GM19035 (cell line): ENCODE measurements around the gene INCENP.

Experiments
- ATAC-seq: cut with Tn5 transposase; IDR thresholded peaks from one replicate; pipeline ENCODE4 v1.9.1; 2021; ENCODE audit not compliant: unreplicated experiment

Gene INCENP

DNA sequence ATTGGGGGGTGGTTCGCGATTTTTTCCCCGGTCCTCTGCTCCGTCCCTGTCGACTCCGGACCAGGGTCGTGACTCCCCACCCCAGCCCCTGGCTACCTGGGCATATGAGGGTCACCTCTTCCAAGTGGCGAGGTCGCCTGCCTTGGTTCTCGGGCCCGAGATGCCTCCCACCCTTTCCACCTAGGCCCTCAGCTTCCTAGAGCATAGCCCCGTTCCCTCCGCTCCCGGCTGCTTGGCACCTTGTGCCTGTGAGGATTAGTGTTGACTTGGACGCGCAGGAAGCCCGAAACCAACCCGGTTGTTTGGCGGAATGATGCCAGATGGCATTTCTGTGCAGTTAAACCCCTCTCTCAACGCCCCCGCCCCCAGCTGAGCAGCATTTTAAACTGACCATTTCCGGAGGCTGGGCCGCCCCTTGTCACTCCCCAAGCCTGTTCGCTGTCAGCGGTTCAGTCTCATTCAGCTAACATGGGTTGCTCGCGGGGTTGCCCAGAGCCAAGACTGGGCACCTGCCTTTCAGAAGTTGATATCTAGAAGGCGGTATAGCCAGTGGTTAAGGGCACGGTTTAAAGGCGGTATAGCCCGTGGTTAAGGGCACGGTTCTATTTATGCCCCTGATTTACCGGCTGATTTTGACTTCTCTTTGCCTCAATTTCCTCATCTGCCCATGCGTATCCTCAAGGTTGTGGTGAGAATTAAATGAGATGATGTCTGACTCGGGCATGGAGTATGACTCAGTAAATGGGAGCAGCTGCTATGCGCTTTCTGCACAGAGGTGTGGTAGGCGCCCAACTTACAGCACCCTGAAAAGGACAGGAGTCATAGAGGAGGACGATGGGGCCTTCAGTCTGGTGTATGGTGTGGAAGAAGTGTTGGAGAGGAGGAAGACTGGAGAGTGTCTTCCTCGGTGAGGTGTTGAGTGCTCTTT lies 639 bp downstream of the INCENP start:
- peak; percentile 35 for ATAC-seq

DNA sequence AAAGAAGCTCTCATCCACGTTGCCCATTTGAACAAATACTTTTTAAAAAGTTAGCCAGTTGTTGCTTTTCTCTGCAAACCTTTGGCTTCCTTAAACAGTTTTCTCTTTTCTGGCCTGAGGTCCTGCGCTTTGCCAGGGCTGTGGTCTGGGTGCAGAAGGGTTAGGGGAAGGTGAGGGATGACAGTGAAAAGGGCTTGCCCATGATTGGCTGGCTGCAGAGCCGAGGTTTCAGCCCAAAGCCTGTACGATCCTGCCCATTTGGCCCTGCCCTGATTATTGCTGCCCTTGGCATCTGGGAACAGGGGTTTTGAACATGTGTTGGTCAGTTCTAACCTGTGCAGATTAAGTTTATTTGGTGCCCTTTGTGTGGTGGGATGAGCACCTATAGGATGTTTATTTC lies 1.5 kb downstream of the INCENP start:
- no peak for ATAC-seq

DNA sequence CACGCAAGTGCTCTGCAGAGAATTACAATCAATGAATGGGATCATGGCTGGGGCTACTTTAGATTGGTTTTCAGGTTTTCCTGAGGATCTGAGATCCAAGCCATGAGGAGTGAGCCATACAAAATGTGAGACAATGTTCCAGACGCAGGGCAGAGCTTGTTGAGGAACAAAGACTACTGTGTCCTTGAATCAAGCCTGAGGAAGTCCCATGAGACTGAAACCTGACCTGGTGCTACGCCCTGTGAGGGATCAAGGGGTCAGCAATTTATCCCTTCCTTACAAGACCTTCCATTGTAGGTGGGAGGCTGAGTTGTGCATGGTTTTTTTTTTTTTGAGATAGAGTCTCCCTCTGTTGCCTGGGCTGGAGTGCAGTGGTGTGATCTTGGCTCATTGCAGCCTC lies 2.1 kb downstream of the INCENP start:
- no peak for ATAC-seq

DNA sequence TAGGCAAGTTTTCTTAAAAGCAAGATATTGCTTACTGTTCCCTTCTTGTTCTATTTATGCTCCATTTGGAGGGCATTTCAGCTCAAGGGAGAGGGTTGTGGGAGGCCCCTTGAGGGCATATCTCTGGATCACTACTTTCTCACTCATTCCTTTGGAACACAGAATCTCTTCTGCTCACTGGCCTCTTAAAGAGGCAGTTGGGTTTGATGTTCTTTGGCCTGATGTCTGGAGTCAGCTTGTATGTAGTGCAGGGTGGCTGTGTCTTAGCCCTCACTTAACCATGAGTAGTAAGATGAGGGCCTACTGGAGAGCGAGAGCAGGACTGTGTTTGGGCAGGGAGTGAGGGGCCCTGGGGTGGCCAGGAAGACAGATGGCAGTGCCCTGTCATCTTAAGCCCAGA lies 3.6 kb downstream of the INCENP start:
- ATAC-seq, result no peak

DNA sequence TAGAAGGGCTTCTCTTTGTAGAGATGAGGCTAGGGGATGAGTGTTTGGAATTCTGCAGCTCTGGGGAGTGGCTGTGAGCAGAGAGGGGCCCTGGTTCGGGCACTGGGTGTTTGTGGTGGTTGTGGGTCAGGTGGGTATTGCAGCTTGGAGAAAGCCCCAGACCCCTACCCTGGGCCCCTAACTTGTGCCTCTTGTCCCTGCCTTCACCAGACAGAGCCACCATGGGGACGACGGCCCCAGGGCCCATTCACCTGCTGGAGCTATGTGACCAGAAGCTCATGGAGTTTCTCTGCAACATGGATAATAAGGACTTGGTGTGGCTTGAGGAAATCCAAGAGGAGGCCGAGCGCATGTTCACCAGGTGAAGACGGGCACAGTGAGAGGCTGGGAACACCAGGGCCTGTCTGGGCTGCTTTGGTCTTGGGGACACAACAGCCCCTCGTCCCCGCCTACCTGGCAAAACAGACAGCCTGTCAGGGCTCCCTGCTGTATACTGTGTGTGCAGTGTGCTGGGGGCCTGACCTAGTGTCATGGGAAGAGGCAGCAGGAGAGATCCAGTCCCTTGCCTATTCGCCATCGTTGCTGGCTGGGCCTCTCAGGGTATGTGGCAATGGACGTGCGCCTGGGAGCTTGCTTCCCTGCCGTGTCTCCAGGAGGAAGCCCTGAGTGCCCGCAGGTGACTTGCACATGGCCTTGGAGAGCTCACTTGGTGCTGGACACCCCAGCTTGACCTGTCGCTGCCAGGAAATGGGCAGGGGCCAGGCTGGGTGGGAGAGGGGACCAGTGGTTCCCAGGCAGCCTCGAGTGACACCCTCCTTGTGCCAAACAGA lies 4.3 kb downstream of the INCENP start:
- ATAC-seq, result no peak

DNA sequence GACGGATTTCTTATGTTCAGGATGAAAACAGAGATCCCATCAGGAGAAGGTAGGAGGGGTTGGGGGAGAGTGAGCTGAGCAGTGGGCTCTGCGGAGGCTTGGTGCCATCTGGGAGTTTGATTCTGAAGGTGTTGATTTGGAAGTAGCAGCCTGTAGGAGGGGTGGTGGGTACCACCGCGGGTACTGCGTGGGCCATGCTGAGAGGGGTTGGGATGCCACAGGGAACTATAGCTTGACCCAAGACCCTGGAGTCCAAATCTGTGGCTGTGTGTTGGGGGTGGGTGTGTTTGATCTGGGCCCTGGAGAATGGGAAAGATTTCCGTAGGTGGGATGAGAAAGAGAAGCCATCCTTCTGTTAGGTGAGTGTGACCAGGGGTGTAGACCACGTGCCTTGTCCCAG lies 5.0 kb downstream of the INCENP start:
- ATAC-seq, result no peak

DNA sequence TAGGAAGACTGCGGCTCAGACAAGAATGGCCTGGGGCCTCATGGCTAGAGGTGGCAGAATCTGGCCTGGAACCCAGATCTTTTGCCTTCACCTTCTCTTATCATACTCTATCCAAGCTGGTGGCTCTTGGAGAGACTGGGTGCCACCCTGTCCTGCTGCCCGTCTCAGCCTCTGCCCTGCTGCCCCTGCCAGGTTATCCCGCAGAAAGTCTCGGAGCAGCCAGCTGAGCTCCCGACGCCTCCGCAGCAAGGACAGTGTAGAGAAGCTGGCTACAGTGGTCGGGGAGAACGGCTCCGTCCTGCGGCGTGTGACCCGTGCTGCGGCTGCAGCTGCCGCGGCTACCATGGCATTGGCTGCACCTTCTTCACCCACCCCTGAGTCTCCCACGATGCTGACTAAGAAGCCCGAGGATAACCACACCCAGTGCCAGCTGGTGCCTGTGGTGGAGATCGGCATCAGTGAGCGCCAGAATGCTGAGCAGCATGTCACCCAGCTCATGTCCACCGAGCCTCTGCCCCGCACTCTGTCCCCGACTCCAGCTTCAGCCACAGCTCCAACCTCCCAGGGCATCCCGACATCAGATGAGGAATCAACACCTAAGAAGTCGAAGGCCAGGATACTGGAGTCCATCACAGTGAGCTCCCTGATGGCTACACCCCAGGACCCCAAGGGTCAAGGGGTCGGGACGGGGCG lies 5.9 kb downstream of the INCENP start:
- no peak for ATAC-seq

DNA sequence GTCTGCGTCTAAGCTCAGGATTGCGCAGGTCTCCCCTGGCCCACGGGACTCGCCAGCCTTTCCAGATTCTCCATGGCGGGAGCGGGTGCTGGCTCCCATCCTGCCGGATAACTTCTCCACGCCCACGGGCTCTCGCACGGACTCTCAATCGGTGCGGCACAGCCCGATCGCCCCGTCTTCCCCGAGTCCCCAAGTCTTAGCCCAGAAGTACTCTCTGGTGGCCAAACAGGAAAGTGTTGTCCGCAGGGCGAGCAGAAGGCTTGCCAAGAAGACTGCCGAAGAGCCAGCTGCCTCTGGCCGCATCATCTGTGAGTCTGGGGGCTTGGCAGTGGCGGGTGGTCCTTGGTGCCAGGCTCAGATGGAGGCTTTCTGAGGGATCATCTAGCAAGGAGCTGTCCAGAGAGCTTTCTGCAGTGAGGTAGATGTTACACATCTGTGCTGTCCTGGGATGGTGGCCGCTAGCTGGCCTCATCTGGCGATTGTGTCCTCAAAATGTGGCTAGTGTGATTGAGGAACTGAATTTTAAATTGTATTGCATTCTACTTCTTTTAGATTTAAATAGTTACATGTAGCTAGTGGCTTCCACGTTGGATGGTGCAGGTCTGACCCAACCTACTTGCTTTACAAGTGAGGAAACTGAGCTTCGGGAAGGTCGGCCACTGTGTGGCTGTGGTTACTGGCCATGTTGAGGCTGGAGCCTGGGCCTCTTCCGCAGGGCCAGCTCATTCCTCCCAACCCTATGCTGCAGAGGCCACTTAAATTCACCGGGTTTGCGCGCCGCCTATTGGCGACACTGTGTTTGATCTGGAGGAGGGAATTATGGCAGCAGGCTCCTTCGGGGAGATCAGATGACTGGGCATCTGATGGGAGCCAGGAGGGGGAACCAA lies 6.7 kb downstream of the INCENP start:
- no peak for ATAC-seq

DNA sequence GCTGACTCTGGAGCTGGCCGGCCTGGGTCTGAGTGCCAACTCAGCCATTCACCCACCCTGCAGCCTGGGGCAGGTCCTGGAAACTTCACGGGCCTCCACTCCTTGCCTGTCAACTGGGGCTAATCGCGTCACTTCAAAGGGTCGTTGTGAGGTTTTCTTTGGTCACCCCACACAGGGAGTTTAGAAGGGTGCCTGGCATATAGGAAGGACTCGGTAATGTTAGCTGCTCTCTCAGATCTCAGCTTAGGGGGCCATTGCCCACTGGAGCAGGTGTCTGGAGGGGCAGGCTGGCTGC lies 7.3 kb downstream of the INCENP start:
- ATAC-seq, result no peak

DNA sequence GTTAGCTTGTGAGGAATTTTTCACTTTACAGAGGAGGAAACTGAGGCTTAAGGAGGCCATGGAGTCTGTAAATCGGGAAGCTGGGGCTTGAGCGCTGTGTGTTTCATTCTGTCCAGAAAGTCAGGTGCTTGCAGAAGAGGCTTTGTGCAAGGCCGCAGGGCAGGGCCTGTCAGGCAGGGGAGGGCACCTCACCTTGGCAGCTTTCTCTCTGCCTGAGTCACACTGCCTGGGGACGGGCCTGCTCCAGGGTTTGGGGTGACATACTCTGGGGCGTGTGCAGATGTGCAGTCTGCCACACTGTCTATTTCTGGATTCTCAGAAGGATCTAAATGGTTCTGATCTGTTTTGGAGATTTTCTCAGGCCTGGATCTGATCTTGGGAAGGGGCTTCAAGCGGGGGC lies 8.4 kb downstream of the INCENP start:
- ATAC-seq, result no peak

DNA sequence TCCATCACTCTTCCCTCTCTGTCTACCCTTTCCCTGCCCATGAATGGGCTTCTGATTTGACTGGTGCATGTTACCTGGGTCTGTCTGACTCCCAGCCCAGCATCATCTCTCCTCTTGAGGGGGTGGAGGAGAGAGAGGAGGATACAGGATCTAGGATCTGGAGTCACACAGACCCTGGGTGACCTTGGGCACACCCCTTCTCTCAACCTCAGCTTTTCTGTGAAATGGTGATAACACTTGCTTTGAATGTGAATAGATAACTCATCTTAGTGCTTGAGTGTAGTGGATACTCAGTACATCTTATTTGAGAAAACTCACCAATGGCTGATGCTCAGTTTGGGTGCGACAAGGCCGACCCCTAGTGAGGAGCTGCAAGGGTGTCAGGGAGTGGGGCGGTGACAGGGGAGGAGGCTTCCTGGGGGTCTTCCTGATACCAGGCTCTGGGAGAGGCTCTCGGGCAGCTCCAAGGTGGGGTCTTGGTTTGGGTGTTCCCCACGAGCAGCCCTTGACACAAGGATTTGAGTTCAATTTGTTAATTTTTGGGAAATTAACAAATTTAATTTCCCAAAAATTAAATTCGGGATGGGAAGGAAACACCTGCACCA lies 9.0 kb downstream of the INCENP start:
- ATAC-seq, result no peak

DNA sequence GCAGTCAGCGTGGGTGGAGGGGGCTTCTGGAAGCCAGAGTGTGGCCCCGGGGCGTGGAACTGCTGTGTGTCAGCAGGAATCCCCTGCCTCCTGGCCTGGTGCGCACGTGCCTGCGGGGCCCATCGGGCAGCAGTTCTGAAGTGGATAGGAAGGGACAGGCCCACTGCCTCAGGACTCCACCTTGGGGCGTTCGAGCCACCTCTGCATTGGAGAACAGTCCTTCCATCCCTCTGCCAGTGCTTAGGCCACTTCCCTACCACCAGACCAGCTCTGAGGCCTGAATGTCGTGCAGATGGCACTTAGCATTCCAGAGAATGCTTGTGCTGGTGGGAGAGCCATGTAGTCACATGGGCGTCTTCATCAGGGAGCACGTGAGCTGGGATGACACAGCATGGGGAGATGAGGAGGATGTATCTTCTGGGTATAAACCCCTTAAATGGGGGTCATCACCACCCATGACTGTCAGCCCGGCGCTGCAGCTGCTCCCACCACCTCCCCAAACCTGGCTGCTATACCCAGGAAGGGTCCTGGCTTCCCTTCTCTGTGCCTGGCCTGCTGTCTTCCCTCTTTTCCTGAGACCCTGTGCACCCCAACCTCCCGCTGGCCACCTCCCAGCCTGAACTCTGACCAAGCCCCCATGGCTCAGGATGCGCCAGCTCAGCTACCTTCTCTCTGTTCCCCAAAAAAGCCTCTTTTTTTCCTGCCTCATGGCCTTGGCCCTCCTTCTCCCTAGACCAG lies 9.7 kb downstream of the INCENP start:
- no peak for ATAC-seq

DNA sequence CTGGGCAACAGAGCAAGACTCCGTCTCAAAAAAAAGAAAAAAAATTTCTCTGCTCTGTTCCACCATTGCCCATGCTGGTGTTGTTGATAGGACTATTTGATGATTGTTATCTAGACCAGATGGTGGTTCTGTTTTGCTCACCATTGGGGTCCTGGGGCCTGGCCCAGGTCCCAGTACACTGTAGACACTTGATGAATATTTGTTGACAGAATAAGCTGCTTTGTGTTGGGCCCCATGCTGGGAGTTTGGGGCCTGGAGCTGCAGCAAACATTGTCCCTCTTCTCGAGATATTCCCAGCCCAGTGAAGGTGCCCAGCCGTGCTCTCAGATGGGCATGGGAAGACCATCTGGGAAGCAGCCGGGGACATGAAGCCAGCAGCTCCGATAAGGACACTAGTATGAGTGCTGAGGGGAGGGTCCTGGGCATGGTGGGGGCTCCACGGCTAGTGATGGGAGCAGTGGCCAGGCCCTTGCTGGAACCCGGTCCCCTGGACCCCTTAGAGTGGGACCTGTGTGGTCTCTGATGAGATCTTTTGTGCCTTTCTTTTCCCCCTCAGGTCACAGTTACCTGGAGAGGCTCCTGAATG lies 13.6 kb downstream of the INCENP start:
- ATAC-seq, result no peak

DNA sequence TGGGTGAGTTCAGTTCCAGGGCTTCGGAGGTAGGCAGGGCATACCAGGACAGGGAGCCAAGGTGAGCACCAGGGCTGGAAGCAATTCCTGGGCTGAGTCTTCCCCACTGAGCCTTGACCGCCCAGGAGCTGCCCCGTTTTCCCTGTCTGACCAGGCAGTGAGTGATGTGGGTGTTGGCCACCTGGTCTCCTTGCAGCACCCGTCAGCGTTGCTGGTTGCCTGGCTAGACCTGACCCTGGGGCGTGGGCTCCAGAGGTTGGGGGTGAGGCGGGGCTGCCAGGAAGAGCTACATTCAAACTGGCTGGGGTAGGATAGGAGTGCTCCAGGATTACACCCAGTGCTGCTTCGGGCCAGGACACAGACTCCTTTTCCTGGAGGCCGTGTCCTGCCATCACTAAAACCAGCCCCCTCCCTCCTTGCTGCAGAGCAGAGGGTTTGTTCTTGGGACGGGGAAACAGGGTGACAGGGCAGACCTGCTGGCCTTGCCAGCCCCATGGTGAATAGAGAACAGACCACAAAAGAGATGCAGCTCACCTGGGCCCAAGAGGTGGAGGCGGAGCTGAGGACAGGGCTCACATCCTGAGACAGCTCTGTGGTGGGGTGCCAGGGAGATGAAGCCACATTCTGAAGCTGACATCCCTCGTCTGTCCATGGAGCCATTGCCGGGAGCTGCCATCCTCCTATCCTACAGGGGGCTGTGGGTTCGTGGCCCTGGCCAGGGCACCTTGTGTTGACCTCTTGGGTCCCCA lies 14.2 kb downstream of the INCENP start:
- ATAC-seq, result no peak

DNA sequence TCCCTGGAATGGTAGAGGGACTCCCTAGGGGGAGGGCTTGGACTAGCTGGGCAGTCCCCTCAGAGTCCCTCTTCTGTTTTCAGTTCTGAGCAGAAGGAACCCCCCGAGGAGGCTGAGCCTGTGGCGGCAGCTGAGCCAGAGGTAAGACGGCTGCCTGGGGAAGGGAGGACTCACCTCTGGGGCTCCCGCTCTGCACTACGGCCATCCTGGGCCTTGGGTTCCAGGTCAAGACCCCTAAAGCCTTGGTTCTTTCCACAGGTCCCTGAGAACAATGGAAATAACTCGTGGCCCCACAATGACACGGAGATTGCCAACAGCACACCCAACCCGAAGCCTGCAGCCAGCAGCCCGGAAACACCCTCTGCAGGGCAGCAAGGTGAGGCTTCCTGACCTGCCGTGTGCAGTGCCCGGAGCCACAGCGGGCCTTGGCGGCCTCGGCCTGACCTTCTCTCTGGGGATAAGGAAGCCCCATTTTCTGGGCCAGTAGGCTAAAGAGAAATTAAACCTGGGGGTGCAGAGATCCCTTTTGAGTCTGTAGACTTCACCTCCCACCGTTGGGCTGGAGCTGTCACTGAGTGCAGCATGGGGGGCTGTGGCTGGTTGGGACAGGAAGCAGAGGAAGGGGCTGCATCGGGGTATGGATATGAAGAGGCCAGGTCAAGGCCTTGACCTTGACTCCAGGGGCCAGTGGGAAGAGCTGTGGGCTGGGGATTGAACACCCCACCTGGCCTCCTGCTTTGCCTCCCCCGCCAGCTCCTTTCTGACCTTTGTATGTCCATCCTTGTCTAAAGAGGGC lies 15.0 kb downstream of the INCENP start:
- no peak for ATAC-seq

DNA sequence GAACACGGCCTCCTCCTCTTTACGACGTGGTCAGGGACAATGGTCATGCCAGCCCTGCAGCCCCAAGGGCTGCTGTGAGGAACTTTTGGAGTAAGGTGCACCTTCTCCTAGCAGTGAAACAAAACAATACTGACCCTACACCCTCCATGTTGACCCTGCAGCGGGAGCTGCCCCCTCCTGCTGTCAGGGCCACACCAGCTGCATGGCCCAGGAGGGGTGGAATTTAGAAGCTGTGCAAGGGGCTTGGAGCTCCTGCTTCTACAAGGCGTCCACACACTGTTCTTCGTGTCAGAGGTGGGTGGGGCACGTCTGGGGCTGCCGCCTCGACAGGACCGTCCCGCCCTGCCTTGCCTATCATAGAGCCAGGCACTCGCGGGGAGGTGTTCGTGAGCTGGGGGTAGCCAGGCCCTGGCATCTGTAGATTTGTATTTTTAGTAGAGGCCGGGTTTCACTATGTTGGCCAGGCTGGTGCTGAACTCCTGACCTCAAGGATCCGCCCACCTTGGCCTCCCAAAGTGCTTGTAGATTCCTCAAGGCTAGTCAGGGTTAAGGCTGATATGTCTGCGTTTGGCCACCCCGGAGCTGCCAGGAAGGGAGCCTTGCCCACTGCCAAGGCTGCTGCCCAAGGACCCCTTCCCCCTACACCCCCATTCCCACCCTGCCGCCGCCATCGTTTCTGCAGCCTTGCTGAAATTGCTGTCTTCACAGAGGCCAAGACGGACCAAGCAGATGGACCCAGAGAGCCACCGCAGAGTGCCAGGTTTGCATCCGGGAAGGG lies 15.9 kb downstream of the INCENP start:
- no peak for ATAC-seq
